Transverse colon (tissue), 4 donors: Measurements from ENCODE around the gene UBL5. TPM values are rescaled to one million over a fixed set of nuclear protein-coding genes. Genes with fewer than 3 reads are reported as not detected.

ENCODE experiments used
- DNase-seq: peaks from one replicate; pipeline ENCODE4 v3.0.0-alpha.2; 2019
- H3K27ac ChIP-seq, 4 donors: fragments of 200-600 bp; sonication (generic); 2 replicates each; pipeline ENCODE4 v1.5.1; 2016 to 2018; ENCODE audit warnings: inconsistent platforms in 4 of 4
- H3K27me3 ChIP-seq: fragments of 200-600 bp; sonication (generic); 2 replicates; pipeline ENCODE4 v1.5.1; 2017; ENCODE audit warnings: inconsistent platforms
- H3K36me3 ChIP-seq, 4 donors: fragments of 200-600 bp; sonication (generic); 2 replicates each; pipeline ENCODE4 v1.5.1; 2017 to 2019; ENCODE audit warnings: inconsistent platforms in 4 of 4
- H3K4me1 ChIP-seq, 4 donors: fragments of 200-600 bp; sonication (generic); 2 replicates each; pipeline ENCODE4 v1.5.1; 2017 to 2020; ENCODE audit warnings: inconsistent platforms in 4 of 4
- H3K4me3 ChIP-seq, 4 donors: fragments of 200-600 bp; sonication (generic); 1 replicate in 1 of 4; 2 replicates in 3 of 4; pipeline versions ENCODE4 v1.5.1 to v1.6.1; 2017 to 2019; ENCODE audit warnings: inconsistent platforms in 4 of 4
- H3K9me3 ChIP-seq, 2 donors: fragments of 200-600 bp; sonication (generic); 2 replicates each; pipeline ENCODE4 v1.5.1; 2017 to 2019; ENCODE audit warnings: inconsistent platforms in 2 of 2
- EP300 ChIP-seq: sonication (generic); formaldehyde crosslinking; IDR thresholded peaks from one replicate; pipeline ENCODE4 v1.6.1; 2017; ENCODE audit warnings: antibody characterized with exemption, low read depth
- POLR2A ChIP-seq: fragments of 450-650 bp; IDR thresholded peaks from one replicate; pipeline ENCODE4 v1.6.1; 2016; ENCODE audit warnings: antibody characterized with exemption, mild to moderate bottlenecking, moderate library complexity
- POLR2AphosphoS5 ChIP-seq, 3 donors: sonication (generic); formaldehyde crosslinking; IDR thresholded peaks; one replicate each; pipeline ENCODE4 v1.6.1; 2016; ENCODE audit warnings: antibody characterized with exemption in 3 of 3
- WGBS, 2 donors: methylation state at CpG; one replicate each; pipeline ENCODE4 v1.1.5; 2018; ENCODE audit warnings: low coverage in 1 of 2; 5-methylcytosine and 5-hydroxymethylcytosine counted together
- in situ Hi-C, 4 donors: fragments of 200-750 bp; cut with MboI; loops; one replicate each; pipeline versions ENCODE4 v1.15.0 to v1.15.1; 2017; ENCODE audit warnings: low sequenced_read_pairs in 3 of 4, low pct_ligation_motif_present in 1 of 4, low pct_unique_long_range_greater_than_20kb in 1 of 4
- intact Hi-C: fragments of 100-400 bp; cut with DNase I; formaldehyde crosslinking; loops from one replicate; pipeline ENCODE4 v1.15.1; 2023; ENCODE audit warnings: low total_unique reads
- total RNA-seq, 4 donors: library from RNA; depleted of rRNA; stranded (reverse); fragments of >200 nt; gene quantifications; one replicate each; pipeline ENCODE4 v1.1.0, GENCODE V29; 2016
- TF ChIP-seq, protein P1 (sequence below), 5 experiments: fragments of 200-600 bp in 3 of 5; fragments of 450-650 bp in 2 of 5; sonication (generic) in 3 of 5; IDR thresholded peaks; 1 replicate in 2 of 5; 2 replicates in 3 of 5; pipeline ENCODE4 v1.5.1; 2016 to 2017; ENCODE audit warnings: antibody characterized with exemption in 5 of 5, inconsistent platforms in 3 of 5, mild to moderate bottlenecking in 2 of 5, moderate library complexity in 1 of 5

Gene UBL5
- total RNA-seq, 4 donors from 2014 or later: 61.0 to 563 (median 249) TPM

DNA sequence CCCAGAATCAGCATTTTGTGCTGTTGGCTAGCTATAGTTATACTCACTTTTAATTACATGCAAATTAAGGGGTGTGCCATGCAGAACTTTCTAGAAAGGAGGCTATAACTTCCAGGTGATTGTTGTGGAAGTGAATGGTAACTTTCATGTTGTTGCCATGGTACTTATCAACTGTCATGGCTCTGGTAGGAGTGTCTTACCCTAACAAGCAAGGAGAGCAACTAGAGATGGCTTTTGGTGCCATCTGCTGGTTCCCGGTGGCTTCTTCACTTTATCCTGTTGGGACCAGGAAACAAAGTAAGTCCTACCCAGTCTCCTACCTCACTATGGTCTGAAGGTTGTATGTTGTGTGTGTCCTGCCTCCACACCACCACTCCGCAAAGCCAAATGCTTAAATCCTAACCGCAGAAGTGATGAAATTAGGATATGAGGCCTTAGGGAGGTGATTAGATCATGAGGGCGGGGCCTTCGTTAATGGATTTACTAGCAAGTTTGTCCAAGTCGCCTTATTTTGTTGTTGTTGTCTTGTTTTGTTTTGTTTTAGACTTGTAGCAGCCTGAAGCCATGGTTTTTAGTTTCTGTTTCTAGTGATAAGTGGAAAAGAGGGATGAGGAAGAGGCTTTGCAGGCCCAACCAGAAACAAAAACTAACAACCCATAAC, 31.5 kb upstream of the UBL5 start:
- H3K4me3 ChIP-seq: no peak overlapping the region
- peak; percentile 17 for TF ChIP-seq EP300
- no peak for TF ChIP-seq POLR2A
- TF ChIP-seq POLR2AphosphoS5 (IDR thresholded peaks at IDR 0.05): peak in 1 of 3 donors; percentile 28
- TF ChIP-seq, protein P1, sequence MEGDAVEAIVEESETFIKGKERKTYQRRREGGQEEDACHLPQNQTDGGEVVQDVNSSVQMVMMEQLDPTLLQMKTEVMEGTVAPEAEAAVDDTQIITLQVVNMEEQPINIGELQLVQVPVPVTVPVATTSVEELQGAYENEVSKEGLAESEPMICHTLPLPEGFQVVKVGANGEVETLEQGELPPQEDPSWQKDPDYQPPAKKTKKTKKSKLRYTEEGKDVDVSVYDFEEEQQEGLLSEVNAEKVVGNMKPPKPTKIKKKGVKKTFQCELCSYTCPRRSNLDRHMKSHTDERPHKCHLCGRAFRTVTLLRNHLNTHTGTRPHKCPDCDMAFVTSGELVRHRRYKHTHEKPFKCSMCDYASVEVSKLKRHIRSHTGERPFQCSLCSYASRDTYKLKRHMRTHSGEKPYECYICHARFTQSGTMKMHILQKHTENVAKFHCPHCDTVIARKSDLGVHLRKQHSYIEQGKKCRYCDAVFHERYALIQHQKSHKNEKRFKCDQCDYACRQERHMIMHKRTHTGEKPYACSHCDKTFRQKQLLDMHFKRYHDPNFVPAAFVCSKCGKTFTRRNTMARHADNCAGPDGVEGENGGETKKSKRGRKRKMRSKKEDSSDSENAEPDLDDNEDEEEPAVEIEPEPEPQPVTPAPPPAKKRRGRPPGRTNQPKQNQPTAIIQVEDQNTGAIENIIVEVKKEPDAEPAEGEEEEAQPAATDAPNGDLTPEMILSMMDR (IDR thresholded peaks at IDR 0.05): peak; percentile 70 to 86 (median 76)
- DNase-seq: peak; percentile 93
- no peaks in the 10 kb centered on the region for H3K9me3 ChIP-seq
- peaks cover 0 to 10% (median 3%) of the 10 kb centered on the region in 4 donors for H3K4me1 ChIP-seq
- in situ Hi-C loops (loop anchor here (5.0 to 25.0 kb wide), 5 partner anchors 169 to 659 kb away; partner anchors contain the start of genes ZNF559 (in 3 of the 4), ZNF699 (in 3 of the 4), OR7G3 (in 2 of the 4) and ZNF317 (in 2 of the 4)), intact Hi-C loops (loop anchor here (10.0 kb wide), 2 partner anchors 481 to 581 kb away; partner anchors contain the start of gene OR7D4)
- H3K27ac ChIP-seq: peak overlapping the region in 3 of 4 donors; percentile 25 to 52 (median 38)
- no peaks in the 10 kb centered on the region for H3K27me3 ChIP-seq
- 46 to 100% methylated on average over 2 to 6 of the region's 6 CpGs for WGBS, 2 donors
- no peaks in the 10 kb centered on the region for H3K36me3 ChIP-seq

DNA sequence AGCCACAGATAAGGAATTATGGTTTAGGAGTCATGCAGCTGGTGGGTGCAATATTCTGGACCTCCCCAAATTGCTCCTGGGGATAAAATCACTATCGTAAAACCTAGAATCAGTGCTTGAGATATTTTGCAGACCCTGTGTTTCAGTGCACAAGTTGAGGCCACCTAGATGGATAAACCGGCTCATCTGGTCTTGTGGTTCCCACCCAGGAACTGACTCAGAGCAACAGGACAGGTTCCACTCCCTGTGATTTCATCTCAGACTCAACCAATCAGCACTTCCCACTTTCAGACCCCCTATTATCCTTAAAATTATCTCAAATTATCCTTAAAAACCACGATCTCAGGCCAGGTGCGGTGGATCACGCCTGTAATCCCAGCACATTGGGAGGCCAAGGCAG, 29.8 kb upstream of the UBL5 start:
- Histone ChIP-seq H3K4me1 (peaks cover 0 to 5% (median 2%) of the 10 kb centered on the region in 4 donors), H3K27me3 (no peaks in the 10 kb centered on the region), H3K27ac (no peak overlapping the region), H3K9me3 (no peaks in the 10 kb centered on the region), H3K4me3 (no peak overlapping the region), H3K36me3 (no peaks in the 10 kb centered on the region)
- in situ Hi-C loops: loop anchor here (5.0 to 25.0 kb wide), 5 partner anchors 171 to 661 kb away; partner anchors contain the start of genes ZNF559 (in 3 of the 4), ZNF699 (in 3 of the 4), OR7G3 (in 2 of the 4) and ZNF317 (in 2 of the 4)
- 83% methylated on average over 5 of the region's 5 CpGs; no CpG with 5 or more reads in 1 of the 2 donors for WGBS, 2 donors
- TF ChIP-seq POLR2A (no peak), EP300 (no peak), POLR2AphosphoS5 (IDR thresholded peaks at IDR 0.05) (no peak)
- TF ChIP-seq, protein P1 (IDR thresholded peaks at IDR 0.05): no peak
- intact Hi-C loops: loop anchor here (10.0 kb wide), 2 partner anchors 483 to 583 kb away; partner anchors contain the start of gene OR7D4
- no peak for DNase-seq

DNA sequence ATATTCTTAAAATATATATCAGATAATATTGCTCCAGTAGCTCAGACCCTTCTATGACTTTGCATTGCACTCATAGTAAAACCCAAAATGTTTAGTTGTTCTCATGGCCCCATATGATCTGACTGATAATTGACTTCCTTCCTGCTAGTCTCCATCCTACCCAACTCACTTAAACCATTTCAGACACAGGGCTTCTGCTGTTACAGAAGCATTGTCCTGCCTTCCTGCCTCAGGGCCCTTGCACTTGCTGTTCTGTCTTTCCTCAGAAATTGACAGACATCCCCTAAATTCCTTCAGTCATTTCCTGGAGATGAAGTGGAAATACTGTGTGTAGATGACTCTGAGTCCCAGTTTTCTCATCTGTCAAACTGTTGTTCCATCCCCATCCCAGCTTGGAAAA, 28.6 kb upstream of the UBL5 start:
- in situ Hi-C loops: loop anchor here (5.0 to 25.0 kb wide), 5 partner anchors 172 to 662 kb away; partner anchors contain the start of genes ZNF559 (in 3 of the 4), ZNF699 (in 3 of the 4), OR7G3 (in 2 of the 4) and ZNF317 (in 2 of the 4)

DNA sequence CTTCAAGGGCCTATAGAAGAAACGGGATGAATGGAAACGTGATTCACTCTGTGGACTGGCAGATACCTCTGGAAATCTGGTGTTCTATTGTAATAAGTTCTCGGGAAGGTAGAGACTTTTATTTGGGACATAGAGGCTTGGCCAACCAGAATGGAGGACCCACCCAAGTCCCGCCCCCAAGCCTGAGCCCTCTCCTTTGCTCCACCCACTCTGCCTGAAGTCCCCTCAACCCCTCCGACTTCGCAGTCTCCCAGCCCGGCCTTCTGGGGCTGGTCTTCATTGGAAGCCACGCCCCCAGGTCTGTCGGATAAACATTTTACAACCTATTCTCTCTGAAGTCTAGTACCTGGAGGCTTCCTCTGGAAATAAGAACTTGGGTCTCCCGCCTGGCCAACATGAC, 25.7 kb upstream of the UBL5 start:
- Histone ChIP-seq H3K9me3 (no peaks in the 10 kb centered on the region), H3K36me3 (no peaks in the 10 kb centered on the region), H3K27ac (no peak overlapping the region), H3K4me1 (no peaks in the 10 kb centered on the region), H3K4me3 (no peak overlapping the region), H3K27me3 (no peaks in the 10 kb centered on the region)
- no peak for TF ChIP-seq POLR2AphosphoS5 (IDR thresholded peaks at IDR 0.05)
- TF ChIP-seq EP300: no peak
- TF ChIP-seq, protein P1 (IDR thresholded peaks at IDR 0.05): no peak
- TF ChIP-seq POLR2A: no peak
- WGBS, 2 donors: 91 to 96% methylated on average over 6 to 10 of the region's 10 CpGs
- intact Hi-C loops (no loop called here), in situ Hi-C loops (no loop called here)
- DNase-seq: no peak

More for the DNA sequence above, 28.6 kb upstream of the UBL5 start:
- no peak for TF ChIP-seq POLR2AphosphoS5 (IDR thresholded peaks at IDR 0.05)
- TF ChIP-seq, protein P1 (IDR thresholded peaks at IDR 0.05): no peak
- no peak for TF ChIP-seq EP300
- TF ChIP-seq POLR2A: no peak
- Histone ChIP-seq H3K4me3 (no peak overlapping the region), H3K4me1 (peaks cover 0 to 4% (median 0%) of the 10 kb centered on the region in 4 donors), H3K36me3 (no peaks in the 10 kb centered on the region), H3K27me3 (no peaks in the 10 kb centered on the region), H3K9me3 (no peaks in the 10 kb centered on the region), H3K27ac (no peak overlapping the region)
- DNase-seq: no peak
- intact Hi-C loops: loop anchor here (10.0 kb wide), 2 partner anchors 484 to 584 kb away; partner anchors contain the start of gene OR7D4
